HG03442 (cell line): ENCODE results near the gene PSMG3.

Source experiments
- ATAC-seq: cut with Tn5 transposase; IDR thresholded peaks from one replicate; pipeline ENCODE4 v1.9.1; 2021; ENCODE audit warnings: mild to moderate bottlenecking, moderate library complexity; ENCODE audit not compliant: unreplicated experiment

Gene PSMG3

DNA sequence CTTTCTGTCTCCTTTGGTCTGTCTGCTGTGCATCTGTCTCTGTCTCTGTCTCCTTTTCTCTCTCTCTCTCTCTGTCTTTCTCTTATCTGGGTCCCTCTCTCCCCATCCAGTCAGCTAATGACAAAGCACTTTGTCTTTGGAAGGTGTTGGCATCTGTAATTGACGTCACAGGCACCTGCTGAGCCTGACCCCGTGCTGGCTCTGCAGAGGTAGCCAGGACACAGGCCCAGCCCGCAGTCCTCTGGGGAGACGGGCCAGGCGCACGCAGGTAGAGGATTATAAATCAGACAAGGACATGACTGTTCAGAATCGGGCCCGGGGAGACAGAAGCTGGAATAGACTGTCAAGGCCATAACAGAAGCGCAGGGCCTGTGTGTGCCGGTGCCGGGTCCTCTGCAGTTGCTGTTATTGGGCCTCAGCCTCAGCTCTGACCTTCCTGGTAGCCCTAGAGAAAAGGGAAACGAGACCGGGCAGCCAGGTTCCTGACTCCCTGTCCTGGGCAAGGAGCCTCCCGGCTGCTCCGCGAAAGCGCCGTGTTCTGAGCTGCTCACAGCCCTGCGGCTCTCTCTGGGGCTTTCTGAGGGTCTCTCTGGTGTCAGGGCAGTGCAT lies 10.7 kb upstream of the PSMG3 start:
- no peak for ATAC-seq

DNA sequence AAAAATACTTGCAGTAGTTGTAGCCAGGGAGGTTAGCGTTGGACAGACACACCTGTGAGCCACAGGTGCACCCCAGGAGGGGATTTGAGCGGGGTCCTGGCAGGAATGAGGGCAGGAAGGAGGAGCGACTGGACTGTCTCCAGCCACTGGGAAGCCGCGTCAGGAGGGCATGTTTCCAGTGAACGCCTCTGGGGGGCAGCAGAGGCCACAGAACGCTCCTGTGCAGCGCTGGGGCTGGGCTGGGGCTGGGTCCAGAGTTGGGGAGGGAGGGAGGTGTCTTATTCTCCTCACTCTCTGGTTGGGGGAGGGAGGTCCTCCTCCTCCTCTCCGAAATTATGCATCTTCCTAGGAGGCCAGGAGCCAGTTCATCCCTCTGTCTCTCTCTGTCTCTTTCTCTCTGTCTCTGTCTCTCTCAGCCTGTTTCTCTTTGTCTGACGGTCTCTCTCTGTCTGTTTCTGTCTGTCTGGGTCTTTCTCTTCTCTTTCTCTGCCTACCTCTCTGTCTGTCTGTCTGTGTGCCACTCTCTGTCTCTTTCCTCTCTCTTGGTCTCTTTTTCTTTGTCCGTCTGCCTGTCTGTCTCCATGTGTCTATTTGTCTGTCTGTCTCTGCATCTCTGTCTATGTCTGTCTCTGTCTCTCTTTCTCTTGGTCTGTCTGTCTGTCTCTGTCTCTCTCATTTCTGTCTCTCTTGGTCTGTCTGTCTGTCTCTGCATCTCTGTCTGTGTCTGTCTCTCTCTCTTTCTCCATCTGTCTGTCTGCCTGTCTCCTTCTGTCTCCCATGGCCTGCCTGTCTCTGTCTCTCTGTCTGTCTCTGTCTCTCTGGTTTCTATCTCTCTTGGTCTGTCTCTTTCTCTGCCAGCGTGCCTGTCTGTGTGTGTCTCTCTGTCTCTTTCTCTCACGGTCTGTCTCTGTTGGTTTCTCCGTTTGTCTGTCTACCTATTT lies 9.9 kb upstream of the PSMG3 start:
- no peak for ATAC-seq

DNA sequence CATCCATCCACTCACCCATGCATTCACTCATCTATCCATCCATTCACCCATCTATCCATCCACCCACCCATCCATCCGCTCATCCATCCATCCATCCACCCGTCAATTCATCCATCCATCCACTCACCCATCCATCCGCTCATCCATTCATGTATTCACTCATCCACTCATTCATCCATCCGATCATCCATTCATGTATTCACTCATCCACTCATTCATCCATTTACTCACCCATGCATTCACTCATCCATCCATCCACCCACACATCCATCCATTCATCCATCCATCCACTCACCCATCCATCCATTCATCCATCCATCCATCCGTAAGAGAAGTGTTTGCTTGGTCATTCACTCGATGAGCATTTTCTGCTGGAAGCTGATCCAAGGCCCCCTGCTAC lies 8.7 kb upstream of the PSMG3 start:
- ATAC-seq: no peak

DNA sequence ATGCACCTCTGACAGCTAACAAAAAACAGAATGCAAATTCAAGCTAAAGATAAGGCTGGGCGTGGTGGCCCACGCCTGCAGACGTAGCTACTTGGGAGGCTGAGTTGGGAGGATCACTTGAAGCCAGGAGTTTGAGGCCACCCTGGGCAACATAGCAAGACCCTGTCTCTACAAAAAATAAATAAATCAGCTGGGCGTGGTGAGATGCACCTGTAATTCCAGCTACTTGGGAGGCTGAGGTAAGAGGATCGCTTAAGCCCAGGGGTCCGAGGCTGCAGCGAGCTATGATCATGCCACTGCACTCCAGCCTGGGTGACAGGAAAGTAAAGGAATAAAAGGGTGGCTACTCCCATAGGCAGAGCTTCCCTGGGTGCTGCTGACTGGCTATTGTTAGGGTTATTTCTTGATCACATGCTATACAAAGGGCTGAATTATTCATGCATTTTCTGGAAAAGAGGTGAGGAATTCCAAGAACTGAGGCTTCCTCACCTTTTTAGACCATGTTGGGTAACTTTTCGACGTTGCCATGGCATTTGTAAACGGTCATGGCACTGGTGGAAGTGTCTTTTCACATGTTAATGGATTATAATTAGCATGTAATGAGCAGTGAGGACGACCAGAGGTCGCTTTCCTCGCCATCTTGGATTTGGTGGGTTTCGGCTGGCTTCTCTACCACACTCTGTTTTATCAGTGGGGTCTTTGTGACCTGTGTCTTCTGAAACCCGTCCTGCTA lies 6.9 kb upstream of the PSMG3 start:
- ATAC-seq: no peak

DNA sequence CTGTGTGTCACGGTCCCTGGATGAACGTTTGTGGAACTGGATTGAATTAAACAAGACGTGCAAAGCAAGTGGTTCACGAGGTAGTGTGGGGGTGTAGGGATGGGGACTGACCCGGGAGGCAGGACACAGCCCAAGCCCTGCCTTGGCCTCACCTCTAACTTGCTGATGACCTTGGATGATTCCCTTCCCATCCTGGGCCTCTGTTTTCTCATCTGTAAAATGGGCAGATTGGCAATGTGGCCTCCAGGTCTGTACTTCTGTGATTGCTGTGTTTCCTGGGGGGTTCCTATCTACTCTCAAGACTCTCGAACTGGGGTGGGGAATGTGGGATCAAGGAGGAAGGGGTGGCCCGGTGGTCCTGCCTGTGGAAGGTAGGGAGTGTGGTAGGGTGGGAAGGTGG lies 6.0 kb upstream of the PSMG3 start:
- ATAC-seq: no peak

DNA sequence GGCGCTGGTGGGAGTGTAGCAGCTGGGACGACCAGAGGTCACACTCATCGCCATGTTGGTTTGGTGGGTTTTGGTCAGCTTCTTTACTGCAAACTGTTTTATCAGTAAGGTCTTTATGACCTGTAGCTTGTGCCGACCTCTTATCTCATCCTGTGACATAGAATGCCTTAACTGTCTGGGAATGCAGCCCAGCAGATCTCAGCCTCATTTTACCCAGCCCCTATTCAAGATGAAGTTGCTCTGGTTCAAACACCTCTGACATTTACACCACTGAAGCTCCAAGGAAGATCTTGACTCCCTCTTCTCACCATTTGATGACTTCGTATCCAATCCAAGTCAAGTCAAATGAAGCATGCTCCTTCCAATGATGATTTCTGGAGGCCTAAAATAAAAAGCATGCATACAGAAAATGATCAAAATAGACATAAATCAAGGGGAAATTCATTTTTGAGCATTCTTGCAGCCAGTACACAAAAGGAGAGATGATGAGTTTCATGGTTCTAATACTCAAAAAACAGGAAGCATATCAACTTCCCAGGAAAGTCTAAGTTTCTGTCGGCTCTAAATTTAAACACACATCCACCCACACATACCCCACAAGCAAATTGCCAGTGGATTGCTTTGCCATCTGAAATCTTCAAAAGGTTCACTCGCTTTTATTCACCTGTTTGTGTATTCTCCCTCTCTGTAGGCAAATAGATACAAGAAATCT lies 2.4 kb upstream of the PSMG3 start:
- ATAC-seq: no peak

DNA sequence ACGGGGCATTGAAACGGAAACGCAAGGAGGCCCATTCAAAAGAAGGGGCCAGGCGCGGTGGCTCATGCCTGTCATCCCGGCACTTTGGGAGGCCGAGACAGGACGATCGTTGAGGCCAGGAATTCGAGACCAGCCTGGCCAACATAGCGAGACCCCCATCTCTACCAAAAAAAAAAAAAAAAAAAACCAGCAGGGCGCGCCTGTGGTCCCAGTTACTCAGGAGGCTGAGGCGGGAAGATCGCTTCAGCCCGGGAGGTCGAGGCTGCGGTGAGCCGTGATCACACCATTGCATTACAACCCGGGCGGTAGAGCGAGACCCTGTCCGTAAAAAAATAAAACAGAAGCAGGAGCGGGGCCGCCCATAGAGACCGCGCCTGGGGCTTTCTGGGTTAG lies 396 bp downstream of the PSMG3 start:
- ATAC-seq: no peak

DNA sequence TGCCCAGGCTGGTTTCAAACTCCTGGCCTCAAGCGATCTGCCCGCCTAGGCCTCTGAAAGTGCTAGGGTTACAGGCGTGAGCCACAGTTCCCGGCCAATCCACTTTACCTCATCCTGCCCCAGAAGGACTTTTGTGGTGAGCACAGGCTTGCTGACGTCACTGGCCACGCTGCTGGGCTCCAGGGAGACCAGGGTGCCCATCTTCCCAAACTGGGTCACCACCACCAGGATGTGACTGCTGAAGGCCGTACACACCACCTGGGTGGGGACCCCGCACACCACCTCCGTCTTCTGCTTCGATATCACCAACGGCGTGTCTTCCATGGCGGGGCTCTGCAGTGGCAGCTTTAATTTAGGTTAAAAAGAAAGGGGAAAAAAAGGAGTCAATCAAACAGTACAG lies 816 bp downstream of the PSMG3 start:
- ATAC-seq: no peak

DNA sequence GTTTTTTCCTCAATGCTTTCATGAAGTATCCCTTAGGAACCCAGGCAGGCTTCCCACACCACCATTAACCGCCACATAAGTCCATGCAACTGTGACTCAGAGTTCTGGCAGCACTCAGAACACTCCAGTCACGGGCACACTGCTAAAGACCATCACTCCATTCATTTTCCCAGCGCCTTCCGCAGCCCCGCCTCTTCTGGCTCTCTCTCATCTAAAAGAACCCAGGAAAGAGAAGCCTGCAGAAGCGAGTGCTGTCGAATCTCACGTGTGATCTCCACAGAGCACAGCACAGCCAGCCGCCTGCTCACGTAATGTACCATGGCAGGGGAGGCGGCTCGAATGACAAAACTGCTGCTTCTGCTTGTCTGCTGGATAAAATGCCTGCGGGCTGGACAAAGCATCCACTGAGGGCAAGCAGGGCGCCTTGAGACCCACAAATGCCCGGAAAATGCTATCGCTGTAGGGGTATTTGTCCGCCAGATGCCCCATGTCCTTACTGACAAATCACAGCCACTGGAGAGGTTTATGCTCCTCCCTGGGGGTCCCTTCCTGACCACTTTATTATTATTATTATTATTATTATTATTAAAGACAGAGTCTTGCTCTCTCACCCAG lies 1.8 kb downstream of the PSMG3 start:
- no peak for ATAC-seq

DNA sequence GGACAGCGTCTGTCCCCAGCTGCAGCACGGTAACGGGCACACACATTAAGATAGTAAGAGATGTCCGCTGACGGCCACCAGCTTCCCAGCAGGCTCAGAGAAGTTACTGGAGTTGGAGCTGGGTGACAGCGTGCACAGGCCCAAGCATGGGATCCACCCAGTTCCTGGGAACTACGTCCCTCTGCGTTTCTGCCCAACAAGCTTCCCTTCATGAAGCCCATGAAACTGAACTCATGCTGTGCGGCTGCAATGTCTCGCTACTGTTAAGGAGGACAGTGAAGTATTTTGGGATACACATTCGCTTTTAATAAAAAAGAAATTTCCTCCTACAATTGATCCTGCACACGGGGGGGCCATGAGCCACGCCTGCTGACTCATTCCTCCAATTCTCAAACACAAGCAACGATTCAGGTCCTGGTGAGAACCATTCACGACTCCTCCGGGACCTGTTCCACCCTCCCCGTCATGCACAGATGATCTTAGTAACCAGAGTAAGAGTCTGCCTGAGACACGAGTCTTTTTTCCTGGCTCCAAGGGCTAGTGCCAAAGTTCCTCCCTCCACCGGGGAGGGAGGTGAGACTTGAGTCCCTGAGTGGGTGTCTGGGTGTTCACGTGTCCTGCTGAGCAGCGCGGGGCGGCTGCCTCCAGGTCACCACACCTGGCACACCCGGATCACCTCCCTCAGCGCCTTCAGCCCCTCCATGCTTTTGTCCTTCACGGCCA lies 2.6 kb downstream of the PSMG3 start:
- no peak for ATAC-seq

DNA sequence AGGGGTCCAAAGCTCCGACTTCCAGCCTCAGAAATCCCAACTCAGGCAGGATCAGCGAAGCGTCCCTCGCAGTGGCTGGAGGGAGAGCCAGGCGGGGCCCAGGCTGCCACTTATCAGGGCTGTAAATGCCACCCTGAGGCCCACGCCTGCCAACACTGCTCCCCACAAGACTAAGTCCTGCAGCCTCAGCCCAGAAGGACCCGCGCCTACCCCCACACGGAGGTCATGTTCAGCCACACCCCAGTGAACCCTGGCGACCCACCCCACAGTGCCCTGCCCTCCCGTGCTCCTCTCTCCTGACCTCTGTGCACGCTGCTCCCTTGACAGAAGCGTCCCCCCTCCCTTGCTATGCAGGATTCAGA lies 3.2 kb downstream of the PSMG3 start:
- no peak for ATAC-seq

DNA sequence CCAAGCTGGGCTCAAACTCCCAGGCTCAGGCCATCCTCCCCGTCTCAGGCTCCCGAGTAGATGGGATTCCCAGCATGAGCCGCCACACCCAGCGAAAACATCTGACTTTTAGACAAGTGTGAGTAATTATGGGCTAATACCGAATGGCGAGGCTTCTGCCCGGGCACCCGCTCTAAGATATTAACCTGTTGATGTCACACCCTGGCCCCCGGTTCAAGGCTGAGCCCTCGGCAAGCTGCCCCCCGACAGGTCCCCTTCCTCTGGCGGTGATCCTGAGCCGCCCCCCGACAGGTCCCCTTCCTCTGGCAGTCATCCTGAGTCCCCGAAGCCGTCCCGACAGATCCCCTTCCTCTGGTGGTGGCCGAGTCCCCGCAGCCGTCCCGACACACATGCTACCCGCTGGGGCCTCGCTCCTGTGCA lies 5.2 kb downstream of the PSMG3 start:
- no peak for ATAC-seq

DNA sequence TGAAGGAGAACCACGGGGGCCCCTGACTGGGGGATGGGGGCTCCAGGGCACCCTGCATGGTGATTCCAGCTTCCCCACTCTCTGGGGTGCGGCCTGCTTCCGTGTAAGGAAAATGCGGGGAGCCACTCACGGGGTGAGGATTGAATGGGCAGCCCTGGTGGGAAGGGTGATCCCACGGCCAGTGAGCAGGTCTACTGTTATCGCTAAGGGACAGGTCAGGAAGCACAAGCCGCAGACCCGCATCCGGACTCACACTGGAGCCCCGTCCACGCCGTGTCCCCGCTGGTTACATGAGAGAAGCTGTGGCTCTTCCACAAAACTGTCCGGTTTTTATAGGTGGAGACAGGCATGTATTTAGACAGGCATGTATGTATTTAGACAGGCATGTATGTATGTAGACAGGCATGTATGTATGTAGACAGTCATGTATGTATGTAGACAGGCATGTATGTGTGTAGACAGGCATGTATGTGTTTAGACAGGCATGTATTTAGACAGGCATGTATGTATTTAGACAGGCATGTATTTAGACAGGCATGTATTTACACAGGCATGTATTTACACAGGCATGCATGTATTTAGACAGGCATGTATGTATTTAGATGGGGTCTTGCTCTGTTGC lies 5.7 kb downstream of the PSMG3 start:
- no peak for ATAC-seq

DNA sequence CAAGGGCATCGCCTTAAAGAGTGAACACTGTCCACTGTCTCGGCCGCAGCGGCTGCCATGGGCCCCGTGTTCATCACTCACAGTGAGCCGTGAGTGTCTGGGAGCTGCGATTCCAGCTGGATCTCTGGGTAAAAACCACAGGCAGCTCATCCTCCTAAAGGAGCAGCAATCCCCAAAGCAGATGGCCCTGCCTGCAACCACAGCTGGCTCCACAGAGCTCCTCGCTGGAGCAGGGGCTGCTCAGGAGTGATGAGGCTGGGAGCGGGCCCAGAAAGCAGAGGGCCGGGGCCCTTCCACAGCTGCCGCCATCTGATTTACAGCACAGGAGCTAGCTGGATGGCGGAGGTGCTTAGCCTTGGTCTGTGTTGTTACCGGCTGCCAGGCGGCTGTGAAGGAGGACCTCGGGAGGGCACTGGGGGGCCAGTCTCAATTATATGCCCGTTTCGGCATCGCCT lies 7.2 kb downstream of the PSMG3 start:
- no peak for ATAC-seq

DNA sequence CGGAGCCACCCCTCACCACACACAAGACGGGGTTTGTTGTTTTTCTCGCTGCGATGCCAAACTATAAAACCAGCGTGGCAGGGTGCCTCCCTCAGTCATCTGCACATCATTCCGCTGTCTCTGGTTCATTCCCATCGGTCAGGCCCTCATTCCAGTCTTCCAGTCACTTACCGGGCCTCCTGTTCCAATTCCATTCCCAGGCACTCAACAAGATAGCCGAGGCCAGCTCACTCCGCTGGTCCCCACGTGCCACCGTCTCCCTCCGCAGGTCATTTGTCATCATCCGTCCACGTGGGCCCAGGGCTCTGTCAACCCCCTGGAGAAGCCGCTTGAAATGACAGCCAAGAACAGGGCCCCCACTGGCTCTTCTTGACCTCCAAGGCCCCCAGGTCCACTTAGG lies 7.7 kb downstream of the PSMG3 start:
- no peak for ATAC-seq

DNA sequence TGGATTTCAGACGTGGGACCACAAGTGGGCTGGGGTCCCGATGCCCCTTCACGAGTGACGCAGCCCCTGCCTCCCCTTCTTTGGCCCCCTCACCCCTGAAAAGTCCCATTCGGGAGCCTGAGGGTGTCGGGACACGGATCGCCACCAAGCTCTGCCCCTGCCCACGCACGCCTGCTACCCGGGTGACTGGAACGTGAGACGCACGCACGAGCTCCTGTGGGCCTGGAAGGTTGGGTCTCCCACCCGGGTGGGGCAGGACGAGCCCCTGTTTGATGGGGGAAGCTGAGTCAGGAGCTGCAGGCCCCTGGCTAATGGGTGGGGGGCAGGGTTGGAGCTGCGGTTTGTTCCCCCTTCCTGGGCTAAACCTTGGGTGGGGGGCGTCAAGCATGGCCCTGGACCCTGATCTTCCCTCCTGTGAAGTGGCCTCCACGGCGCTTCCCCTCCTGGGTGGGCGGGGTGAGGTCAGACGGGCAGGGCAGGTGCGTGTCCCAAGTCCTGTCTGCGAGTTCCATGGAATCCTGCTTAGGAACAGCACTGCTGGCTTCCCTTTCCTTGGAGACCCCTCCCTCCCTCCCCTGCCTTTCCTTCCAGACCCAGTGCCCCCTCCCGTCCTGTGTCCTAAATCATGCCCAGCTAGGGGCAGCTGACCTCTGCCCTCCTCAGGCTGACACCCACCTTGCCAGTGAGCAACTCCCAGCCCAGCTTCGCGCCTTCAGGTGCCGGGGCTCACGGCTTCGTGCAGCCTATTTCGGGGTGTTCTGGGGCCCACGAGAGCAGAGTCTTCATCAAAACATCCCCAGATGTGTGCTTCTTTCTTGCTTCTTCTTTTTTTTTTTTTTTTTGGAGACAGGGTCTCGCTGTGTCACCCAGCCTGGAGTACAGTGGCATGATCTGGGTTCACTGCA lies 8.5 kb downstream of the PSMG3 start:
- ATAC-seq: no peak

DNA sequence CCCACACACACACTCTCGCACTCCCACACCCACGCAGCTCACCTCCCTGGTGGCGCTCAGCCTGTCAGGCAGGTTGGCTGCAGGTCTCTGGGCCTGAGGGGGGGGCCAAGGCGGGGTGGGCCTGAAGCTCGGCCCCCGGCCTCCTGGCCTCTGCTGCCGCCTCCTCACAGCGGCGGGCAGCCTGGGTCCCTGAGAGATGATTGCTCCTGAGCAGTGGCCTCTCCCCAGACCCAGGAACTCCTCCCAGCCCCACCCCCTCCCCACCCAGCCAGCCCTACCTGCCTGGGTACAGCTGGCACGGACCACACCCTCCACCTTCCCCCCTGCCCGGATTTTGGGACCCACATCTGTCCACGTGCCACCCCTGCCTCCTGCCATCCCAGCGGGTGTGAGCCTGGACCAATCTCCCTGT lies 9.2 kb downstream of the PSMG3 start:
- ATAC-seq: no peak
